IMR-90 (cell line): ENCODE results near the gene BICD1. TPM values are rescaled to one million over a fixed set of nuclear protein-coding genes. Genes with fewer than 3 reads are reported as not detected.

Experiments
- ATAC-seq: fragments of 200-7000 bp; cut with Tn5 transposase; 2 replicates; pipeline ENCODE4 v1.9.1; 2020; ENCODE audit warnings: low read depth, mild to moderate bottlenecking, moderate library complexity
- BruUV-seq: library from RNA; stranded (reverse); fragments of 400-500 nt; replicated peaks from 2 replicates; lab custom pipeline; 2021; lab: Mats Ljungman, UMichigan
- CTCF ChIA-PET: fragments of 300-600 bp; formaldehyde crosslinking; extraction: SDS; loops from one replicate; lab custom pipeline; 2021; ENCODE audit warnings: antibody characterized with exemption; lab: Yijun Ruan, JAX
- POLR2A ChIA-PET: fragments of 300-600 bp; sonication (Branson Sonifier 250); formaldehyde crosslinking; loops from one replicate; lab custom pipeline; 2022; ENCODE audit warnings: antibody characterized with exemption; ENCODE audit not compliant: unreplicated experiment; lab: Charles Lee
- DNase-seq: peaks from one replicate; pipeline ENCODE4 v3.0.0; 2013
- H2AFZ ChIP-seq: replicated peaks from 2 replicates; pipeline ENCODE3; 2013; ENCODE audit warnings: low read length, mild to moderate bottlenecking; ENCODE audit not compliant: poor library complexity
- H2AK5ac ChIP-seq: 2 replicates; pipeline ENCODE4 v1.6.1; 2013; ENCODE audit warnings: low read depth, low read length, inconsistent platforms
- H2AK9ac ChIP-seq: replicated peaks from 2 replicates; pipeline ENCODE3; 2013; ENCODE audit warnings: mild to moderate bottlenecking, low read depth, low read length, moderate library complexity; ENCODE audit not compliant: poor library complexity
- H2BK120ac ChIP-seq: 2 replicates; pipeline ENCODE4 v1.6.1; 2013; ENCODE audit warnings: low read depth, low read length, inconsistent platforms
- H2BK15ac ChIP-seq: 3 replicates; pipeline ENCODE4 v1.6.1; 2013; ENCODE audit warnings: low read depth, low read length, inconsistent platforms
- H2BK20ac ChIP-seq: 2 replicates; pipeline ENCODE4 v1.6.1; 2013; ENCODE audit warnings: low read depth, mild to moderate bottlenecking, inconsistent platforms, low read length, moderate library complexity
- H2BK5ac ChIP-seq: 2 replicates; pipeline ENCODE4 v1.6.1; 2013; ENCODE audit warnings: mild to moderate bottlenecking, low read depth, low read length, inconsistent platforms; ENCODE audit not compliant: poor library complexity, severe bottlenecking
- H3K14ac ChIP-seq: replicated peaks from 2 replicates; pipeline ENCODE4 v1.6.1; 2013; ENCODE audit warnings: low read depth, low read length, inconsistent platforms
- H3K18ac ChIP-seq: 2 replicates; pipeline ENCODE4 v1.6.1; 2013; ENCODE audit warnings: low read depth, low read length, control low read depth
- H3K23ac ChIP-seq: 2 replicates; pipeline ENCODE4 v1.6.1; 2013; ENCODE audit warnings: low read depth, low read length, inconsistent platforms
- H3K27ac ChIP-seq: 2 replicates; pipeline ENCODE4 v1.5.1; 2013; ENCODE audit warnings: mild to moderate bottlenecking, control low read depth, low read length; ENCODE audit not compliant: insufficient read depth
- H3K27me3 ChIP-seq: 2 replicates; pipeline ENCODE4 v1.6.1; 2013; ENCODE audit warnings: low read length; ENCODE audit not compliant: control insufficient read depth, insufficient read depth
- H3K36me3 ChIP-seq: 2 replicates; pipeline ENCODE4 v1.6.1; 2013; ENCODE audit warnings: low read length, mixed read lengths; ENCODE audit not compliant: control insufficient read depth, insufficient read depth
- H3K4ac ChIP-seq: 2 replicates; pipeline ENCODE4 v1.6.1; 2013; ENCODE audit warnings: low read depth, low read length, inconsistent platforms
- H3K4me1 ChIP-seq: 2 replicates; pipeline ENCODE4 v1.6.1; 2013; ENCODE audit warnings: low read length, mixed read lengths; ENCODE audit not compliant: control insufficient read depth, insufficient read depth
- H3K4me2 ChIP-seq: 2 replicates; pipeline ENCODE4 v1.6.1; 2013; ENCODE audit warnings: low read depth, mild to moderate bottlenecking, control low read depth, low read length, moderate library complexity
- H3K4me3 ChIP-seq: 2 replicates; pipeline ENCODE4 v1.5.1; 2013; ENCODE audit warnings: low read depth, mild to moderate bottlenecking, control low read depth, low read length, moderate library complexity; ENCODE audit not compliant: insufficient read depth
- H3K56ac ChIP-seq: 2 replicates; pipeline ENCODE4 v1.6.1; 2013; ENCODE audit warnings: low read length, inconsistent platforms; ENCODE audit not compliant: insufficient read depth; ENCODE audit errors: extremely low read depth
- H3K79me1 ChIP-seq, 2 experiments: 2 replicates each; pipeline ENCODE4 v1.6.1; 2013; ENCODE audit warnings: low read length in 2 of 2, inconsistent platforms in 1 of 2, low read depth in 1 of 2
- H3K9ac ChIP-seq: 2 replicates; pipeline ENCODE4 v1.6.1; 2013; ENCODE audit warnings: low read depth, low read length, control low read depth
- H3K9me1 ChIP-seq: 2 replicates; pipeline ENCODE4 v1.6.1; 2013; ENCODE audit warnings: low read length, inconsistent platforms; ENCODE audit not compliant: insufficient read depth
- H3K9me3 ChIP-seq: 2 replicates; pipeline ENCODE4 v1.6.1; 2013; ENCODE audit warnings: low read length; ENCODE audit not compliant: control insufficient read depth, insufficient read depth
- H4K20me1 ChIP-seq: 2 replicates; pipeline ENCODE4 v1.6.1; 2013; ENCODE audit warnings: low read length, inconsistent platforms; ENCODE audit not compliant: insufficient read depth
- H4K5ac ChIP-seq: 2 replicates; pipeline ENCODE4 v1.6.1; 2013; ENCODE audit warnings: mild to moderate bottlenecking, low read depth, low read length, control low read depth
- H4K8ac ChIP-seq, 2 experiments: 2 replicates each; pipeline ENCODE4 v1.6.1; 2013; ENCODE audit warnings: low read depth in 2 of 2, low read length in 2 of 2, control low read depth in 1 of 2, inconsistent platforms in 1 of 2
- H4K91ac ChIP-seq: 2 replicates; pipeline ENCODE4 v1.6.1; 2013; ENCODE audit warnings: low read depth, low read length, inconsistent platforms; ENCODE audit not compliant: insufficient read depth
- NFE2L2 ChIP-seq: fragments of 150-350 bp; IDR thresholded peaks from 2 replicates; pipeline ENCODE4 v1.6.1; 2016; ENCODE audit warnings: low read depth, mild to moderate bottlenecking, low read length
- RCOR1 ChIP-seq: IDR thresholded peaks from 2 replicates; pipeline ENCODE4 v1.6.1; 2012; ENCODE audit warnings: mild to moderate bottlenecking, low read length, improper control_type of control experiment; ENCODE audit not compliant: insufficient replicate concordance
- WGBS, 2 experiments: methylation state at CpG; one replicate each; pipeline versions ENCODE4 v1.1.5 to v1.1.7; 2013; ENCODE audit warnings: missing lambda C conversion rate in 2 of 2; ENCODE audit not compliant: insufficient read length in 1 of 2; ENCODE audit errors: extremely low coverage in 2 of 2; 5-methylcytosine and 5-hydroxymethylcytosine counted together
- dilution Hi-C: fragments of 300-500 bp; cut with HindIII; formaldehyde crosslinking; loops from one replicate; pipeline ENCODE4 v1.14.3; 2018; ENCODE audit warnings: low sequenced_read_pairs; ENCODE audit not compliant: unreplicated experiment
- in situ Hi-C: fragments of 300-500 bp; cut with MboI; formaldehyde crosslinking; loops from 3 replicates; pipeline ENCODE4 v1.14.3; 2019; ENCODE audit warnings: low sequenced_read_pairs, inconsistent platforms, mixed read lengths
- intact Hi-C: fragments of 100-400 bp; cut with micrococcal nuclease; formaldehyde crosslinking; loops from 2 replicates; pipeline ENCODE4 v1.10.0; 2022
- polyA plus RNA-seq, 3 experiments: library from polyadenylated mRNA; depleted of rRNA; stranded (reverse); fragments of >200 nt; gene quantifications; 2 replicates each; pipeline ENCODE4 v1.2.3, GENCODE V29; 2012; ENCODE audit warnings: low replicate concordance in 1 of 3
- total RNA-seq: library from RNA; depleted of rRNA; stranded (reverse); fragments of >200 nt; gene quantifications from 2 replicates; pipeline ENCODE4 v1.2.3, GENCODE V29; 2012

Gene BICD1
- total and polyA plus RNA-seq, 2 of the 4 experiments (the other 2 are of a cell fraction): 17.2 to 21.8 TPM

DNA sequence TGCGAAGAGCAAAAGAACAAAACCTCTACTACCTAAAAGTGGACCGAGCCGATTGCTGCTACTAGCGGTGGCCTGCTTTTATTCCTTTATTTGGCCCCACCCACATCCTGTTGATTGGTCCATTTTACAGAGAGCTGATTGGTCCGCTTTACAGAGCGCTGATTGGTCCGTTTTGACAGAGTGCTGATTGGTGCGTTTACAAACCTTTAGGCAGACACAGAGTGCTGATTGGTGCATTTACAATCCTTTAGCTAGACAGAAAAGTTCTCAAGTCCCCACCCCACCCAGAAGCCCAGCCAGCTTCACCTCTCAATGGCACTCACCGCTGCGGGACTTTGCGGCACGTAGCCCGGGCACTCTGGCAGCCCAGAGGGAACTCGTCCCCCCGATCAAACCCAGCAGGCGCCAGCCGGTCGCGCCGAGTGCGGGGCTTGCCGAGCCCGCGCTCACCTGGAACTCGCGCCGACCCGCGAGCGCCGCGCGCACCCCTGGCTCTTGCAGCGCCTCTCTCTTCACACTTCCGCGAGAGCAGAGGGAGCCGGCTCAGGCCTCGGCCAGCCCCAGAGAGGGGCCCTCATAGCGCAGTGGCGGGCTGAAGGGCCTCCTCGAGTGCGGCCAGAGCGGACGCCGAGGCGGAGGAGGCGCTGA is 284.0 kb downstream of the BICD1 start:
- H2AFZ ChIP-seq: peak overlapping the region; percentile 79
- no peak overlapping the region for H3K14ac ChIP-seq
- DNase-seq: no peak
- no peaks in the 10 kb centered on the region for H3K4me1 ChIP-seq
- intact Hi-C loops: no loop called here
- H3K79me1 ChIP-seq: no peaks in the 10 kb centered on the region
- ChIA-PET POLR2A (no interaction called here), CTCF (no interaction called here)
- H3K9me3 ChIP-seq: peaks cover 4% of the 10 kb centered on the region
- in situ Hi-C loops: no loop called here
- no peak overlapping the region for H3K18ac ChIP-seq
- no peak overlapping the region for H2BK5ac ChIP-seq
- 0 out of 2 replicates have a peak, but pooled peaks have one; percentile 35 for ATAC-seq
- no peak overlapping the region for H2AK5ac ChIP-seq
- dilution Hi-C loops: no loop called here
- H3K36me3 ChIP-seq: no peaks in the 10 kb centered on the region
- H3K4me3 ChIP-seq: peak overlapping the region; percentile 27
- H3K27ac ChIP-seq: no peak overlapping the region
- no peak overlapping the region for H3K9ac ChIP-seq
- H2BK15ac ChIP-seq: no peak overlapping the region
- H4K8ac ChIP-seq: no peak overlapping the region
- no peak overlapping the region for H3K4ac ChIP-seq
- peak overlapping the region; percentile 72 for H3K4me2 ChIP-seq
- no peak overlapping the region for H3K56ac ChIP-seq
- no peaks in the 10 kb centered on the region for H3K9me1 ChIP-seq
- H2BK20ac ChIP-seq: no peak overlapping the region
- TF ChIP-seq RCOR1 (no peak), NFE2L2 (no peak)
- no peak overlapping the region for H2BK120ac ChIP-seq
- no TSS peak for BruUV-seq
- WGBS, 2 experiments: 100% methylated on average over 2 of the region's 47 CpGs; no CpG with 5 or more reads in 1 of the 2 experiments
- no peaks in the 10 kb centered on the region for H4K20me1 ChIP-seq
- peaks cover 2% of the 10 kb centered on the region; the same call in 1 of the 2 replicates for H3K27me3 ChIP-seq
- no peak overlapping the region for H3K23ac ChIP-seq
- H2AK9ac ChIP-seq: no peak overlapping the region
- no peak overlapping the region for H4K91ac ChIP-seq
- H4K5ac ChIP-seq: no peak overlapping the region
